MM.1S (cell line): ENCODE measurements around the gene FITM2.

Experiments used
- CTCF ChIP-seq: fragments of 300-600 bp; sonication (generic); IDR thresholded peaks from 2 replicates; pipeline ENCODE4 v1.5.1; 2016; ENCODE audit warnings: antibody characterized with exemption, low read length, mixed read lengths
- EZH2 ChIP-seq: fragments of 300-600 bp; sonication (generic); optimal IDR thresholded peaks from 2 replicates; pipeline ENCODE3; 2017; ENCODE audit warnings: low read depth, mild to moderate bottlenecking, antibody characterized with exemption, low read length, mixed read lengths
- EZH2phosphoT487 ChIP-seq: fragments of 300-600 bp; sonication (generic); IDR thresholded peaks from 2 replicates; pipeline ENCODE4 v1.6.1; 2018; ENCODE audit warnings: antibody characterized with exemption, low read length

GRCh38 chr20:44334306-44334705 lies 23.3 kb upstream of the FITM2 start:
- TF ChIP-seq CTCF: no peak
- TF ChIP-seq EZH2phosphoT487: no peak
- TF ChIP-seq EZH2: no peak
